Thyroid gland (tissue), 4 donors: ENCODE measurements around the gene STOX2.

Source experiments
- CTCF ChIP-seq, 6 experiments: fragments of 200-600 bp in 3 of 6; fragments of 450-650 bp in 3 of 6; sonication (generic) in 3 of 6; IDR thresholded peaks; one replicate each; pipeline ENCODE4 v1.5.1; 2016 to 2019; ENCODE audit warnings: antibody characterized with exemption in 6 of 6, mild to moderate bottlenecking in 2 of 6, inconsistent platforms in 1 of 6, moderate library complexity in 1 of 6
- POLR2A ChIP-seq, 2 donors: fragments of 450-650 bp; IDR thresholded peaks; one replicate each; pipeline ENCODE4 v1.6.1; 2017; ENCODE audit warnings: antibody characterized with exemption in 2 of 2, mild to moderate bottlenecking in 2 of 2, moderate library complexity in 1 of 2

- TF ChIP-seq POLR2A (IDR thresholded peaks at IDR 0.05) (no peak), CTCF (IDR thresholded peaks at IDR 0.05) (no peak)
These were observed 134.9 kb downstream of the STOX2 start for GRCh38 chr4:184039963-184040383.
